ENCODE results near the gene UBE2F. TPM values are rescaled to one million over a fixed set of nuclear protein-coding genes. Genes with fewer than 3 reads are reported as not detected.
A peak's percentile ranks its signal among the peaks of the same experiment; 100 is the strongest.

The UBE2F gene
- total and polyA plus RNA-seq, 2 of the 13 experiments (the other 11 are each of a cell fraction or from before 2014, with no cell fraction given), result 35.4 to 73.1 TPM

DNA sequence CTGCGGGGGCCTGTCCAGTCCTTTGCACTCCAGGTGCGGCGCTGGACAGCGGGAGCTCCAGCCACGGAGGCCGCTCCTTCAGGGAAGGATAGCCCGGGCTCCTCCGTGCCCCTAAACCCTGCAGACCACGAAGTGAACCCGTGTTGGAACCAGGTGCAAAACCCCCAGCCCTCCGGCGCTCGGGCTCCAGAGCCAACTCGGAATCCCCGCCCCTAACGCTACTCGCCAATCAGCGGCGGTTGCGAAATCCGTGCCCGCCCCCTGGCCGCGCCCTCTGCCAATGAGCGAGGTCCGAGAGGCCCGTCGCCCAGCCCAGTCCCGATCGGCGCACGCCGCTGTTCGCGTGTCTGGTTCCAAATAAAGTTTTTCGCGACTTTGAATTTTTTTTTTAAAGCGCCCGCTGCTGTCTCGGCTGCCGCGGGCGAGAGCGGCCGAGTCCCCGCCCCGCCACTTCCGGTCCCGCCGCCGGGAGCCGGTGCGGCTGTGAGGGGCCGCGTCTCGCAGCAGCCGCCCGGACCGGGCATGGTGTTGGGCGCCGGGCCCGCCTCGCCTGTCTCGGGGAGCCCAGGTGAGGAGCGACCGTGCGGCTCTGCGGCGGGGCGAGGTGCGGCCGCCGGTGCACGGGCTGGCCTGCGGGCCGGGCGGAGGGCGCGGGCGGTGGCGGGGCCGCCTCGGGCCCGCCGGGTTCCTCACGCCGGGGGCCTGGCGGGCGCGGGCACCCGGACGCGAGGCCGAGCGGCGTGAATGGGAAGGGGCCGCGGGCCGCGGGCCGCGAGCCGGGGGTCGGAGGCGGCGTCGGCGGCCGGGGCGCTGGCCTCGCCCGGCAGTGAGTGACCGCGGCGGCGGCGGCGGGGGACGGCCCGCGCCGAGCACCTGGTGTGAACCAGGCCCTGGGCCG lies at the start of gene UBE2F (continued):
- TF ChIP-seq, protein P1, sequence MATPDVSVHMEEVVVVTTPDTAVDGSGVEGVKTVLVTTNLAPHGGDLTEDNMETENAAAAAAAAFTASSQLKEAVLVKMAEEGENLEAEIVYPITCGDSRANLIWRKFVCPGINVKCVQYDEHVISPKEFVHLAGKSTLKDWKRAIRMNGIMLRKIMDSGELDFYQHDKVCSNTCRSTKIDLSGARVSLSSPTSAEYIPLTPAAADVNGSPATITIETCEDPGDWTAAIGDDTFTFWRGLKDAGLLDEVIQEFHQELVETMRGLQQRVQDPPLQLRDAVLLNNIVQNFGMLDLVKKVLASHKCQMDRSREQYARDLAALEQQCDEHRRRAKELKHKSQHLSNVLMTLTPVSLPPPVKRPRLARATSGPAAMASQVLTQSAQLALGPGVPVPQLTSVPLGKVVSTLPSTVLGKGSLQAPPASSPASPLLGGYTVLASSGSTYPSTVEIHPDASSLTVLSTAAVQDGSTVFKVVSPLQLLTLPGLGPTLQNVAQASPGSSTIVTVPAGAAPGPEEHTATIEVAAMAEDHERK (CRISPR knock-in tag; IDR thresholded peaks at IDR 0.05; ENCODE audit: low read depth), result 0 out of 2 replicates have a peak, but pooled peaks have one; percentile 55
- TF ChIP-seq CREM (IDR thresholded peaks at IDR 0.05) (peak; percentile 66), CREM (CRISPR knock-in tag; IDR thresholded peaks at IDR 0.05) (no peak), ZNF20 (CRISPR knock-in tag; IDR thresholded peaks at IDR 0.05) (no peak), ZNF773 (CRISPR knock-in tag; IDR thresholded peaks at IDR 0.05; ENCODE audit: borderline replicate concordance) (no peak; the same call in 1 of the 2 replicates), ZNF232 (CRISPR knock-in tag; IDR thresholded peaks at IDR 0.05; ENCODE audit: borderline replicate concordance) (no peak; the same call in 1 of the 2 replicates), NCOA1 (CRISPR knock-in tag; IDR thresholded peaks at IDR 0.05) (no peak), RBM39 (IDR thresholded peaks at IDR 0.05; ENCODE audit: low read depth, low read length, poor library complexity, severe bottlenecking) (peak; percentile 98), ARHGAP35 (CRISPR knock-in tag; IDR thresholded peaks at IDR 0.05; ENCODE audit: borderline replicate concordance) (peak; percentile 78; the same call in 1 of the 2 replicates), NR2F2 (IDR thresholded peaks at IDR 0.05; ENCODE audit: borderline replicate concordance, low read depth) (peak; percentile 9; the same call in 1 of the 2 replicates)
- TF ChIP-seq, protein P2, sequence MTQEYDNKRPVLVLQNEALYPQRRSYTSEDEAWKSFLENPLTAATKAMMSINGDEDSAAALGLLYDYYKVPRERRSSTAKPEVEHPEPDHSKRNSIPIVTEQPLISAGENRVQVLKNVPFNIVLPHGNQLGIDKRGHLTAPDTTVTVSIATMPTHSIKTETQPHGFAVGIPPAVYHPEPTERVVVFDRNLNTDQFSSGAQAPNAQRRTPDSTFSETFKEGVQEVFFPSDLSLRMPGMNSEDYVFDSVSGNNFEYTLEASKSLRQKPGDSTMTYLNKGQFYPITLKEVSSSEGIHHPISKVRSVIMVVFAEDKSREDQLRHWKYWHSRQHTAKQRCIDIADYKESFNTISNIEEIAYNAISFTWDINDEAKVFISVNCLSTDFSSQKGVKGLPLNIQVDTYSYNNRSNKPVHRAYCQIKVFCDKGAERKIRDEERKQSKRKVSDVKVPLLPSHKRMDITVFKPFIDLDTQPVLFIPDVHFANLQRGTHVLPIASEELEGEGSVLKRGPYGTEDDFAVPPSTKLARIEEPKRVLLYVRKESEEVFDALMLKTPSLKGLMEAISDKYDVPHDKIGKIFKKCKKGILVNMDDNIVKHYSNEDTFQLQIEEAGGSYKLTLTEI (CRISPR knock-in tag; conservative IDR thresholded peaks at IDR 0.05), result no peak
- TF ChIP-seq, protein P3, sequence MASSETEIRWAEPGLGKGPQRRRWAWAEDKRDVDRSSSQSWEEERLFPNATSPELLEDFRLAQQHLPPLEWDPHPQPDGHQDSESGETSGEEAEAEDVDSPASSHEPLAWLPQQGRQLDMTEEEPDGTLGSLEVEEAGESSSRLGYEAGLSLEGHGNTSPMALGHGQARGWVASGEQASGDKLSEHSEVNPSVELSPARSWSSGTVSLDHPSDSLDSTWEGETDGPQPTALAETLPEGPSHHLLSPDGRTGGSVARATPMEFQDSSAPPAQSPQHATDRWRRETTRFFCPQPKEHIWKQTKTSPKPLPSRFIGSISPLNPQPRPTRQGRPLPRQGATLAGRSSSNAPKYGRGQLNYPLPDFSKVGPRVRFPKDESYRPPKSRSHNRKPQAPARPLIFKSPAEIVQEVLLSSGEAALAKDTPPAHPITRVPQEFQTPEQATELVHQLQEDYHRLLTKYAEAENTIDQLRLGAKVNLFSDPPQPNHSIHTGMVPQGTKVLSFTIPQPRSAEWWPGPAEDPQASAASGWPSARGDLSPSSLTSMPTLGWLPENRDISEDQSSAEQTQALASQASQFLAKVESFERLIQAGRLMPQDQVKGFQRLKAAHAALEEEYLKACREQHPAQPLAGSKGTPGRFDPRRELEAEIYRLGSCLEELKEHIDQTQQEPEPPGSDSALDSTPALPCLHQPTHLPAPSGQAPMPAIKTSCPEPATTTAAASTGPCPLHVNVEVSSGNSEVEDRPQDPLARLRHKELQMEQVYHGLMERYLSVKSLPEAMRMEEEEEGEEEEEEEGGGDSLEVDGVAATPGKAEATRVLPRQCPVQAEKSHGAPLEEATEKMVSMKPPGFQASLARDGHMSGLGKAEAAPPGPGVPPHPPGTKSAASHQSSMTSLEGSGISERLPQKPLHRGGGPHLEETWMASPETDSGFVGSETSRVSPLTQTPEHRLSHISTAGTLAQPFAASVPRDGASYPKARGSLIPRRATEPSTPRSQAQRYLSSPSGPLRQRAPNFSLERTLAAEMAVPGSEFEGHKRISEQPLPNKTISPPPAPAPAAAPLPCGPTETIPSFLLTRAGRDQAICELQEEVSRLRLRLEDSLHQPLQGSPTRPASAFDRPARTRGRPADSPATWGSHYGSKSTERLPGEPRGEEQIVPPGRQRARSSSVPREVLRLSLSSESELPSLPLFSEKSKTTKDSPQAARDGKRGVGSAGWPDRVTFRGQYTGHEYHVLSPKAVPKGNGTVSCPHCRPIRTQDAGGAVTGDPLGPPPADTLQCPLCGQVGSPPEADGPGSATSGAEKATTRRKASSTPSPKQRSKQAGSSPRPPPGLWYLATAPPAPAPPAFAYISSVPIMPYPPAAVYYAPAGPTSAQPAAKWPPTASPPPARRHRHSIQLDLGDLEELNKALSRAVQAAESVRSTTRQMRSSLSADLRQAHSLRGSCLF (CRISPR knock-in tag; IDR thresholded peaks at IDR 0.05; ENCODE audit: borderline replicate concordance), result no peak
- TF ChIP-seq, protein P4, sequence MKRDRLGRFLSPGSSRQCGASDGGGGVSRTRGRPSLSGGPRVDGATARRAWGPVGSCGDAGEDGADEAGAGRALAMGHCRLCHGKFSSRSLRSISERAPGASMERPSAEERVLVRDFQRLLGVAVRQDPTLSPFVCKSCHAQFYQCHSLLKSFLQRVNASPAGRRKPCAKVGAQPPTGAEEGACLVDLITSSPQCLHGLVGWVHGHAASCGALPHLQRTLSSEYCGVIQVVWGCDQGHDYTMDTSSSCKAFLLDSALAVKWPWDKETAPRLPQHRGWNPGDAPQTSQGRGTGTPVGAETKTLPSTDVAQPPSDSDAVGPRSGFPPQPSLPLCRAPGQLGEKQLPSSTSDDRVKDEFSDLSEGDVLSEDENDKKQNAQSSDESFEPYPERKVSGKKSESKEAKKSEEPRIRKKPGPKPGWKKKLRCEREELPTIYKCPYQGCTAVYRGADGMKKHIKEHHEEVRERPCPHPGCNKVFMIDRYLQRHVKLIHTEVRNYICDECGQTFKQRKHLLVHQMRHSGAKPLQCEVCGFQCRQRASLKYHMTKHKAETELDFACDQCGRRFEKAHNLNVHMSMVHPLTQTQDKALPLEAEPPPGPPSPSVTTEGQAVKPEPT (CRISPR knock-in tag; IDR thresholded peaks at IDR 0.05; ENCODE audit: low read depth), result no peak
- TF ChIP-seq, protein P5, sequence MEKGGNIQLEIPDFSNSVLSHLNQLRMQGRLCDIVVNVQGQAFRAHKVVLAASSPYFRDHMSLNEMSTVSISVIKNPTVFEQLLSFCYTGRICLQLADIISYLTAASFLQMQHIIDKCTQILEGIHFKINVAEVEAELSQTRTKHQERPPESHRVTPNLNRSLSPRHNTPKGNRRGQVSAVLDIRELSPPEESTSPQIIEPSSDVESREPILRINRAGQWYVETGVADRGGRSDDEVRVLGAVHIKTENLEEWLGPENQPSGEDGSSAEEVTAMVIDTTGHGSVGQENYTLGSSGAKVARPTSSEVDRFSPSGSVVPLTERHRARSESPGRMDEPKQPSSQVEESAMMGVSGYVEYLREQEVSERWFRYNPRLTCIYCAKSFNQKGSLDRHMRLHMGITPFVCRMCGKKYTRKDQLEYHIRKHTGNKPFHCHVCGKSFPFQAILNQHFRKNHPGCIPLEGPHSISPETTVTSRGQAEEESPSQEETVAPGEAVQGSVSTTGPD (CRISPR knock-in tag; IDR thresholded peaks at IDR 0.05), result no peak
- TF ChIP-seq, protein P6, sequence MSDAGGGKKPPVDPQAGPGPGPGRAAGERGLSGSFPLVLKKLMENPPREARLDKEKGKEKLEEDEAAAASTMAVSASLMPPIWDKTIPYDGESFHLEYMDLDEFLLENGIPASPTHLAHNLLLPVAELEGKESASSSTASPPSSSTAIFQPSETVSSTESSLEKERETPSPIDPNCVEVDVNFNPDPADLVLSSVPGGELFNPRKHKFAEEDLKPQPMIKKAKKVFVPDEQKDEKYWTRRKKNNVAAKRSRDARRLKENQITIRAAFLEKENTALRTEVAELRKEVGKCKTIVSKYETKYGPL (CRISPR knock-in tag; IDR thresholded peaks at IDR 0.05), result no peak
